Nephron (organoid): ENCODE measurements around the gene AP2M1.
A peak's percentile ranks its signal among the peaks of the same experiment; 100 is the strongest.

Experiments
- H3K27ac Mint-ChIP-seq, 3 experiments: 2 replicates each; pipeline ENCODE4 v1.8.0; 2020; ENCODE audit warnings: mixed read lengths in 3 of 3, mild to moderate bottlenecking in 2 of 3, moderate library complexity in 1 of 3
- H3K27me3 Mint-ChIP-seq: 2 replicates; pipeline ENCODE4 v1.8.0; 2021; ENCODE audit warnings: low read depth, mild to moderate bottlenecking, moderate library complexity, mixed read lengths
- H3K36me3 Mint-ChIP-seq: 2 replicates; pipeline ENCODE4 v1.8.0; 2020; ENCODE audit warnings: low read depth, mixed read lengths
- H3K4me1 Mint-ChIP-seq: 2 replicates; pipeline ENCODE4 v1.8.0; 2020; ENCODE audit warnings: mixed read lengths
- H3K4me3 Mint-ChIP-seq, 3 experiments: 2 replicates each; pipeline ENCODE4 v1.8.0; 2020; ENCODE audit warnings: mild to moderate bottlenecking in 3 of 3, mixed read lengths in 3 of 3, moderate library complexity in 2 of 3
- H3K9me3 Mint-ChIP-seq: 2 replicates; pipeline ENCODE4 v1.8.0; 2020; ENCODE audit warnings: mixed read lengths
- CTCF ChIP-seq, 3 experiments: fragments of 200-600 bp; sonication (generic); IDR thresholded peaks; one replicate each; pipeline ENCODE4 v1.5.0; 2021; ENCODE audit warnings: antibody characterized with exemption in 3 of 3; ENCODE audit not compliant: unreplicated experiment in 3 of 3

The AP2M1 gene

GRCh38 chr3:184134746-184135148 lies 39.9 kb upstream of the AP2M1 start:
- no peaks in the 10 kb centered on the region for H3K27me3 Mint-ChIP-seq
- no peaks in the 10 kb centered on the region for H3K9me3 Mint-ChIP-seq
- H3K4me3 Mint-ChIP-seq = peak overlapping the region; percentile 96 to 97 (median 96)
- H3K4me1 Mint-ChIP-seq = peaks cover 34% of the 10 kb centered on the region
- TF ChIP-seq CTCF (IDR thresholded peaks at IDR 0.05; ENCODE audit: unreplicated experiment in 3 of 3) = no peak
- H3K27ac Mint-ChIP-seq = peak overlapping the region; percentile 84 to 96 (median 95)
- H3K36me3 Mint-ChIP-seq = peaks cover 4% of the 10 kb centered on the region

- Mint-ChIP-seq H3K4me1 (peaks cover 34% of the 10 kb centered on the region), H3K27ac (peak within 1 kb of the TSS; percentile 84 to 96 (median 95)), H3K27me3 (no peaks in the 10 kb centered on the region), H3K9me3 (no peaks in the 10 kb centered on the region), H3K4me3 (peak within 1 kb of the TSS; percentile 96 to 97 (median 96)), H3K36me3 (peaks cover 9% of the 10 kb centered on the region)
- peak in 2 of 3 experiments; percentile 24 to 53 for TF ChIP-seq CTCF (IDR thresholded peaks at IDR 0.05; ENCODE audit: unreplicated experiment in 3 of 3)
Observed at GRCh38 chr3:184135149-184135910, 39.3 kb upstream of the AP2M1 start, which contains the start of gene EIF2B5. TSS of gene EIF2B5 (plus strand) at chr3:184135358. CDS start at chr3:184135386, 28 bp downstream.

- Mint-ChIP-seq H3K36me3 (peaks cover 15% of the 10 kb centered on the region), H3K4me1 (peaks cover 34% of the 10 kb centered on the region), H3K27ac (peak overlapping the region; percentile 84 to 96 (median 95)), H3K4me3 (peak overlapping the region; percentile 96 to 97 (median 96)), H3K9me3 (no peaks in the 10 kb centered on the region), H3K27me3 (no peaks in the 10 kb centered on the region)
- TF ChIP-seq CTCF (IDR thresholded peaks at IDR 0.05; ENCODE audit: unreplicated experiment in 3 of 3) = no peak
Observed at GRCh38 chr3:184135911-184136260, 38.8 kb upstream of the AP2M1 start.

- no peaks in the 10 kb centered on the region for H3K9me3 Mint-ChIP-seq
- no peak overlapping the region for H3K4me3 Mint-ChIP-seq
- H3K4me1 Mint-ChIP-seq = peaks cover 29% of the 10 kb centered on the region
- no peak overlapping the region for H3K27ac Mint-ChIP-seq
- H3K27me3 Mint-ChIP-seq = no peaks in the 10 kb centered on the region
- peaks cover 42% of the 10 kb centered on the region for H3K36me3 Mint-ChIP-seq
- no peak for TF ChIP-seq CTCF (IDR thresholded peaks at IDR 0.05; ENCODE audit: unreplicated experiment in 3 of 3)
Observed at GRCh38 chr3:184140436-184140835, 34.2 kb upstream of the AP2M1 start.

GRCh38 chr3:184142199-184142598 lies 32.5 kb upstream of the AP2M1 start:
- no peaks in the 10 kb centered on the region for H3K9me3 Mint-ChIP-seq
- H3K27ac Mint-ChIP-seq = no peak overlapping the region
- TF ChIP-seq CTCF (IDR thresholded peaks at IDR 0.05; ENCODE audit: unreplicated experiment in 3 of 3) = no peak
- peaks cover 13% of the 10 kb centered on the region for H3K4me1 Mint-ChIP-seq
- no peak overlapping the region for H3K4me3 Mint-ChIP-seq
- H3K36me3 Mint-ChIP-seq = peaks cover 49% of the 10 kb centered on the region
- H3K27me3 Mint-ChIP-seq = no peaks in the 10 kb centered on the region

GRCh38 chr3:184143327-184143726 lies 31.3 kb upstream of the AP2M1 start:
- Mint-ChIP-seq H3K9me3 (no peaks in the 10 kb centered on the region), H3K36me3 (peaks cover 45% of the 10 kb centered on the region), H3K27ac (no peak overlapping the region), H3K4me3 (no peak overlapping the region), H3K4me1 (peaks cover 8% of the 10 kb centered on the region), H3K27me3 (no peaks in the 10 kb centered on the region)
- no peak for TF ChIP-seq CTCF (IDR thresholded peaks at IDR 0.05; ENCODE audit: unreplicated experiment in 3 of 3)
